GM19463 (cell line): ENCODE results near the gene ZG16B.

Source experiments
- ATAC-seq: cut with Tn5 transposase; IDR thresholded peaks from one replicate; pipeline ENCODE4 v1.9.1; 2021; ENCODE audit warnings: mild to moderate bottlenecking, moderate library complexity; ENCODE audit not compliant: unreplicated experiment

Gene ZG16B

GRCh38 chr16:2822496-2822895, 7.6 kb upstream of the ZG16B start:
- ATAC-seq: no peak

- no peak for ATAC-seq
Observed at GRCh38 chr16:2824626-2825025, 5.5 kb upstream of the ZG16B start.

- ATAC-seq: no peak
Observed at GRCh38 chr16:2825049-2825742, 4.9 kb upstream of the ZG16B start.

- no peak for ATAC-seq
Observed at GRCh38 chr16:2825906-2826305, 4.2 kb upstream of the ZG16B start.

- ATAC-seq: no peak
Observed at GRCh38 chr16:2826591-2827373, 3.3 kb upstream of the ZG16B start.

GRCh38 chr16:2827374-2827791, 2.7 kb upstream of the ZG16B start:
- ATAC-seq: no peak

GRCh38 chr16:2827831-2828520, 2.1 kb upstream of the ZG16B start:
- no peak for ATAC-seq

GRCh38 chr16:2828521-2828840, 1.6 kb upstream of the ZG16B start:
- ATAC-seq: no peak

GRCh38 chr16:2828876-2829430, 1.1 kb upstream of the ZG16B start:
- ATAC-seq: no peak

GRCh38 chr16:2830355-2830695, 222 bp downstream of the ZG16B start:
- ATAC-seq: no peak

- ATAC-seq: no peak
Observed at GRCh38 chr16:2831203-2831602, 1.1 kb downstream of the ZG16B start.

GRCh38 chr16:2833776-2834175, 3.7 kb downstream of the ZG16B start:
- ATAC-seq: no peak

- ATAC-seq: no peak
Observed at GRCh38 chr16:2834968-2835367, 4.9 kb downstream of the ZG16B start.

GRCh38 chr16:2835638-2836493, 5.8 kb downstream of the ZG16B start:
- no peak for ATAC-seq

GRCh38 chr16:2836646-2837508, 6.8 kb downstream of the ZG16B start:
- no peak for ATAC-seq

GRCh38 chr16:2838928-2839327, 8.8 kb downstream of the ZG16B start:
- ATAC-seq: no peak

GRCh38 chr16:2839650-2840450, 9.7 kb downstream of the ZG16B start:
- ATAC-seq: no peak

- ATAC-seq: no peak
Observed at GRCh38 chr16:2840914-2841313, 10.8 kb downstream of the ZG16B start.
